PFSK-1 (cell line): Measurements from ENCODE around the gene EGR1.

Experiments used
- POLR2AphosphoS5 ChIP-seq: IDR thresholded peaks from 2 replicates; pipeline ENCODE4 v1.6.1; 2012; ENCODE audit warnings: low read depth, mild to moderate bottlenecking, control low read depth, low read length, moderate library complexity
- TAF1 ChIP-seq: IDR thresholded peaks from 2 replicates; pipeline ENCODE4 v1.6.1; 2012; ENCODE audit warnings: low read length, control low read depth, borderline replicate concordance; ENCODE audit not compliant: insufficient read depth

GRCh38 chr5:138452720-138453119 lies 12.6 kb upstream of the EGR1 start:
- TF ChIP-seq TAF1 (no peak), POLR2AphosphoS5 (no peak)
